HepG2 (cell line): ENCODE measurements around the gene EPX. TPM values are rescaled to one million over a fixed set of nuclear protein-coding genes. Genes with fewer than 3 reads are reported as not detected.
A peak's percentile ranks its signal among the peaks of the same experiment; 100 is the strongest.

Experiments used
- CBFB ChIP-seq: sonication (generic); formaldehyde crosslinking; IDR thresholded peaks from 2 replicates; pipeline ENCODE4 v1.4.0; 2020; ENCODE audit warnings: missing genetic modification reagents
- CENPX ChIP-seq: sonication (generic); formaldehyde crosslinking; IDR thresholded peaks from 2 replicates; pipeline ENCODE4 v1.9.0; 2021; ENCODE audit warnings: mild to moderate bottlenecking, missing genetic modification reagents, moderate library complexity
- ELF1 ChIP-seq: sonication (generic); formaldehyde crosslinking; IDR thresholded peaks from 2 replicates; pipeline ENCODE4 v1.4.0; 2020; ENCODE audit warnings: missing genetic modification reagents
- ESRRA ChIP-seq: sonication (generic); formaldehyde crosslinking; IDR thresholded peaks from 2 replicates; pipeline ENCODE4 v1.5.1; 2020; ENCODE audit warnings: mild to moderate bottlenecking, low read depth, missing genetic modification reagents
- FOXK2 ChIP-seq: fragments of 450-650 bp; IDR thresholded peaks from 2 replicates; pipeline ENCODE4 v1.6.1; 2016
- KLF9 ChIP-seq: IDR thresholded peaks from 2 replicates; pipeline ENCODE4 v1.6.1; 2016; ENCODE audit warnings: low read depth
- NR3C1 ChIP-seq: sonication (generic); formaldehyde crosslinking; IDR thresholded peaks from 2 replicates; pipeline ENCODE4 v1.4.0; 2020; ENCODE audit warnings: missing genetic modification reagents
- PCBP1 ChIP-seq: fragments of 200-400 bp; formaldehyde crosslinking; IDR thresholded peaks from 2 replicates; pipeline ENCODE4 v1.6.1; 2017; ENCODE audit warnings: mild to moderate bottlenecking, low read depth, low read length, borderline replicate concordance
- RBAK ChIP-seq: sonication (generic); formaldehyde crosslinking; IDR thresholded peaks from 2 replicates; pipeline ENCODE4 v1.5.1; 2020; ENCODE audit warnings: mild to moderate bottlenecking, missing genetic modification reagents
- SRF ChIP-seq: IDR thresholded peaks from 2 replicates; pipeline ENCODE4 v1.6.1; 2011; ENCODE audit warnings: mild to moderate bottlenecking, low read depth, low read length, moderate library complexity
- TAF15 ChIP-seq: fragments of 200-400 bp; formaldehyde crosslinking; IDR thresholded peaks from one replicate; pipeline ENCODE4 v1.6.1; 2018; ENCODE audit warnings: mild to moderate bottlenecking, low read depth, low read length; ENCODE audit not compliant: poor library complexity, severe bottlenecking
- YEATS4 ChIP-seq: sonication (generic); formaldehyde crosslinking; IDR thresholded peaks from 2 replicates; pipeline ENCODE4 v1.4.0; 2020; ENCODE audit warnings: missing genetic modification reagents, borderline replicate concordance
- ZNF180 ChIP-seq: sonication (generic); formaldehyde crosslinking; IDR thresholded peaks from 2 replicates; pipeline ENCODE4 v1.4.0; 2020; ENCODE audit warnings: low read depth, missing genetic modification reagents, borderline replicate concordance
- ZNF292 ChIP-seq: sonication (generic); formaldehyde crosslinking; IDR thresholded peaks from 2 replicates; pipeline ENCODE4 v1.8.1; 2022; ENCODE audit warnings: mild to moderate bottlenecking, low read depth, missing genetic modification reagents, borderline replicate concordance
- ZNF562 ChIP-seq: sonication (generic); formaldehyde crosslinking; IDR thresholded peaks from 2 replicates; pipeline ENCODE4 v1.8.0; 2022; ENCODE audit warnings: missing genetic modification reagents, borderline replicate concordance
- polyA plus RNA-seq, 8 experiments: library from polyadenylated mRNA; depleted of rRNA in 3 of 8; stranded (reverse) in 7 of 8; unstranded in 1 of 8; fragments of >200 nt; fragmentation: Illumina TruSeq in 4 of 8; extraction: Trizol in 4 of 8; gene quantifications; 2 replicates each; pipeline versions ENCODE4 v1.2.1 to v1.2.3, GENCODE V29; 2011 to 2016; ENCODE audit warnings: low read depth in 4 of 8, missing spikeins in 1 of 8, mixed read lengths in 1 of 8; ENCODE audit not compliant: insufficient read depth in 1 of 8
- total RNA-seq, 5 experiments: library from RNA; depleted of rRNA; stranded (reverse); fragments of >200 nt; fragmentation: Illumina TruSeq; extraction: Trizol; gene quantifications; 2 replicates each; pipeline ENCODE4 v1.2.3, GENCODE V29; 2016; ENCODE audit warnings: low read depth in 1 of 5
- TF ChIP-seq, protein P1 (sequence below): sonication (generic); formaldehyde crosslinking; IDR thresholded peaks from one replicate; pipeline ENCODE4 v1.5.1; 2020; ENCODE audit warnings: mild to moderate bottlenecking, missing genetic modification reagents; ENCODE audit errors: not compliant biosample characterization
- TF ChIP-seq, protein P2 (sequence below): sonication (generic); formaldehyde crosslinking; IDR thresholded peaks from 2 replicates; pipeline ENCODE4 v1.9.0; 2021; ENCODE audit warnings: missing genetic modification reagents, mild to moderate bottlenecking, borderline replicate concordance
- TF ChIP-seq, protein P3 (sequence below): sonication (generic); formaldehyde crosslinking; IDR thresholded peaks from 2 replicates; pipeline ENCODE4 v1.4.0; 2020; ENCODE audit warnings: mild to moderate bottlenecking, missing genetic modification reagents

Gene EPX
- total and polyA plus RNA-seq, 2 of the 13 experiments (the other 11 are each of a cell fraction or from before 2014, with no cell fraction given) = not detected

DNA sequence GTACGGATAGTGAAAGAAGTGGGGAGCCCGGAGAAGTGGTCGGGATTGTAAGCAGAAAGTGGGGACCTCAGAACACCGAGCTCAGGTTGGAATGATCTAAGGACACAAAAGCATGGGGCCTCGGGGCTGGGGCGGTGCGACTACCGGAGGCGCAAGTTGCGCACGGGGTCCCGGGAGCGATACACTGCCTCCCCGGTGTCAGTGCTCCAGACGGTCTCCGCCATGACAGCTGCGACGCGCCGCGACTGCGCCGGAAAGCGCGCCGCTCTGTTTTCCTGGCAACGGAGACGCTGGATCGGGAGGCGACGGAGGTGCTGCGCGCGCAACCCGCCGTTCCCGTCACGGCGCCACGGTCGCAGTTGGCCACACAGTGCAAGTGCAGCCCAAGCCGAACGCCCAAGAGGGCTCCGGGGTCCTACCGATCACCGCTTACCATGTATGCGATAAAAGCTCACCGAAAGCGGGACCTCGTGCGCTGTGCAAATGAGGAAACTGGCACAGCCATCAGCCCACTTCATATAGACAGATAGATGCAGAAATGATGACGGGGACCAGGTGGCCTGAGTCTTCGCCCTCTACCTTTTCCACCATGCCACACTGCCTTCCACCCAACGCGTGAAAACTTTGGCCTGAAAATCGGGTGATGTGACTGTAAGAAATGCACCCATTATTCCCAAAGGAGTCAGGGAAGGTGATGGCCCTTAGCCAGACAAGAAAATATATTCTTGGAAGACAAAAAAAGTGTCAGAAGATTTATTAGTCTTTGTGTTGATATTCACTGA lies 26.7 kb downstream of the EPX start, which contains the start of gene MKS1 (continued):
- no peak; the same call in 1 of the 2 replicates for TF ChIP-seq CBFB (CRISPR knock-in tag)
- TF ChIP-seq KLF9 (CRISPR knock-in tag) = peak; percentile 58; the same call in 1 of the 2 replicates
- TF ChIP-seq, protein P1, sequence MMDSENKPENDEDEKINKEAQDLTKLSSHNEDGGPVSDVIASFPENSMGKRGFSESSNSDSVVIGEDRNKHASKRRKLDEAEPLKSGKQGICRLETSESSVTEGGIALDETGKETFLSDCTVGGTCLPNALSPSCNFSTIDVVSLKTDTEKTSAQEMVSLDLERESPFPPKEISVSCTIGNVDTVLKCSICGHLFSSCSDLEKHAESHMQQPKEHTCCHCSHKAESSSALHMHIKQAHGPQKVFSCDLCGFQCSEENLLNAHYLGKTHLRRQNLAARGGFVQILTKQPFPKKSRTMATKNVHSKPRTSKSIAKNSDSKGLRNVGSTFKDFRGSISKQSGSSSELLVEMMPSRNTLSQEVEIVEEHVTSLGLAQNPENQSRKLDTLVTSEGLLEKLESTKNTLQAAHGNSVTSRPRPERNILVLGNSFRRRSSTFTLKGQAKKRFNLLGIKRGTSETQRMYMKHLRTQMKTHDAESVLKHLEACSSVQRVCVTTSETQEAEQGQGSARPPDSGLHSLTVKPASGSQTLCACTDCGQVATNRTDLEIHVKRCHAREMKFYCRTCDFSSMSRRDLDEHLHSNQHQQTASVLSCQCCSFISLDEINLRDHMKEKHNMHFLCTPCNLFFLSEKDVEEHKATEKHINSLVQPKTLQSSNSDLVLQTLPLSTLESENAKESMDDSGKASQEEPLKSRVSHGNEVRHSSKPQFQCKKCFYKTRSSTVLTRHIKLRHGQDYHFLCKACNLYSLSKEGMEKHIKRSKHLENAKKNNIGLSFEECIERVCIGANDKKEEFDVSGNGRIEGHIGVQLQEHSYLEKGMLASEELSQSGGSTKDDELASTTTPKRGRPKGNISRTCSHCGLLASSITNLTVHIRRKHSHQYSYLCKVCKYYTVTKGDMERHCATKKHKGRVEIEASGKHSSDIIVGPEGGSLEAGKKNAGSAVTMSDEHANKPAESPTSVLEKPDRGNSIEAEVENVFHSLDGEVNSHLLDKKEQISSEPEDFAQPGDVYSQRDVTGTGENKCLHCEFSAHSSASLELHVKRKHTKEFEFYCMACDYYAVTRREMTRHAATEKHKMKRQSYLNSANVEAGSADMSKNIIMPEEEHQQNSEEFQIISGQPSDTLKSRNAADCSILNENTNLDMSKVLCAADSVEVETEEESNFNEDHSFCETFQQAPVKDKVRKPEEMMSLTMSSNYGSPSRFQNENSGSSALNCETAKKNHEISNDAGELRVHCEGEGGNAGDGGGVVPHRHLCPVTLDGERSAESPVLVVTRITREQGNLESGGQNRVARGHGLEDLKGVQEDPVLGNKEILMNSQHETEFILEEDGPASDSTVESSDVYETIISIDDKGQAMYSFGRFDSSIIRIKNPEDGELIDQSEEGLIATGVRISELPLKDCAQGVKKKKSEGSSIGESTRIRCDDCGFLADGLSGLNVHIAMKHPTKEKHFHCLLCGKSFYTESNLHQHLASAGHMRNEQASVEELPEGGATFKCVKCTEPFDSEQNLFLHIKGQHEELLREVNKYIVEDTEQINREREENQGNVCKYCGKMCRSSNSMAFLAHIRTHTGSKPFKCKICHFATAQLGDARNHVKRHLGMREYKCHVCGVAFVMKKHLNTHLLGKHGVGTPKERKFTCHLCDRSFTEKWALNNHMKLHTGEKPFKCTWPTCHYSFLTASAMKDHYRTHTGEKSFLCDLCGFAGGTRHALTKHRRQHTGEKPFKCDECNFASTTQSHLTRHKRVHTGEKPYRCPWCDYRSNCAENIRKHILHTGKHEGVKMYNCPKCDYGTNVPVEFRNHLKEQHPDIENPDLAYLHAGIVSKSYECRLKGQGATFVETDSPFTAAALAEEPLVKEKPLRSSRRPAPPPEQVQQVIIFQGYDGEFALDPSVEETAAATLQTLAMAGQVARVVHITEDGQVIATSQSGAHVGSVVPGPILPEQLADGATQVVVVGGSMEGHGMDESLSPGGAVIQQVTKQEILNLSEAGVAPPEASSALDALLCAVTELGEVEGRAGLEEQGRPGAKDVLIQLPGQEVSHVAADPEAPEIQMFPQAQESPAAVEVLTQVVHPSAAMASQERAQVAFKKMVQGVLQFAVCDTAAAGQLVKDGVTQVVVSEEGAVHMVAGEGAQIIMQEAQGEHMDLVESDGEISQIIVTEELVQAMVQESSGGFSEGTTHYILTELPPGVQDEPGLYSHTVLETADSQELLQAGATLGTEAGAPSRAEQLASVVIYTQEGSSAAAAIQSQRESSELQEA (CRISPR knock-in tag) = peak; percentile 41
- peak; percentile 74; the same call in 1 of the 2 replicates for TF ChIP-seq ZNF292 (CRISPR knock-in tag)
- no peak for TF ChIP-seq NR3C1 (CRISPR knock-in tag)
- TF ChIP-seq ESRRA (CRISPR knock-in tag) = peak; percentile 52; the same call in 1 of the 2 replicates
- peak; percentile 82 for TF ChIP-seq ELF1 (CRISPR knock-in tag)
- peak; percentile 10; the same call in 1 of the 2 replicates for TF ChIP-seq SRF
- TF ChIP-seq TAF15 = peak; percentile 57
- TF ChIP-seq CENPX = no peak
- no peak for TF ChIP-seq ZNF562 (CRISPR knock-in tag)
- peak; percentile 72 for TF ChIP-seq YEATS4 (CRISPR knock-in tag)
- TF ChIP-seq RBAK (CRISPR knock-in tag) = peak; percentile 35; the same call in 1 of the 2 replicates
- 0 out of 2 replicates have a peak, but pooled peaks have one; percentile 42 for TF ChIP-seq FOXK2
- TF ChIP-seq ZNF180 (CRISPR knock-in tag) = no peak
- TF ChIP-seq, protein P2, sequence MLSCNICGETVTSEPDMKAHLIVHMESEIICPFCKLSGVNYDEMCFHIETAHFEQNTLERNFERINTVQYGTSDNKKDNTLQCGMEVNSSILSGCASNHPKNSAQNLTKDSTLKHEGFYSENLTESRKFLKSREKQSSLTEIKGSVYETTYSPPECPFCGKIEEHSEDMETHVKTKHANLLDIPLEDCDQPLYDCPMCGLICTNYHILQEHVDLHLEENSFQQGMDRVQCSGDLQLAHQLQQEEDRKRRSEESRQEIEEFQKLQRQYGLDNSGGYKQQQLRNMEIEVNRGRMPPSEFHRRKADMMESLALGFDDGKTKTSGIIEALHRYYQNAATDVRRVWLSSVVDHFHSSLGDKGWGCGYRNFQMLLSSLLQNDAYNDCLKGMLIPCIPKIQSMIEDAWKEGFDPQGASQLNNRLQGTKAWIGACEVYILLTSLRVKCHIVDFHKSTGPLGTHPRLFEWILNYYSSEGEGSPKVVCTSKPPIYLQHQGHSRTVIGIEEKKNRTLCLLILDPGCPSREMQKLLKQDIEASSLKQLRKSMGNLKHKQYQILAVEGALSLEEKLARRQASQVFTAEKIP (CRISPR knock-in tag) = no peak
- TF ChIP-seq PCBP1 = 0 out of 2 replicates have a peak, but pooled peaks have one; percentile 62
- TF ChIP-seq, protein P3, sequence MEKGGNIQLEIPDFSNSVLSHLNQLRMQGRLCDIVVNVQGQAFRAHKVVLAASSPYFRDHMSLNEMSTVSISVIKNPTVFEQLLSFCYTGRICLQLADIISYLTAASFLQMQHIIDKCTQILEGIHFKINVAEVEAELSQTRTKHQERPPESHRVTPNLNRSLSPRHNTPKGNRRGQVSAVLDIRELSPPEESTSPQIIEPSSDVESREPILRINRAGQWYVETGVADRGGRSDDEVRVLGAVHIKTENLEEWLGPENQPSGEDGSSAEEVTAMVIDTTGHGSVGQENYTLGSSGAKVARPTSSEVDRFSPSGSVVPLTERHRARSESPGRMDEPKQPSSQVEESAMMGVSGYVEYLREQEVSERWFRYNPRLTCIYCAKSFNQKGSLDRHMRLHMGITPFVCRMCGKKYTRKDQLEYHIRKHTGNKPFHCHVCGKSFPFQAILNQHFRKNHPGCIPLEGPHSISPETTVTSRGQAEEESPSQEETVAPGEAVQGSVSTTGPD (CRISPR knock-in tag) = no peak; the same call in 1 of the 2 replicates
